Measurements from ENCODE around the gene UBD. TPM values are rescaled to one million over a fixed set of nuclear protein-coding genes. Genes with fewer than 3 reads are reported as not detected.

Gene UBD
- total and polyA plus RNA-seq, 4 experiments from 2014 or later: not detected

DNA sequence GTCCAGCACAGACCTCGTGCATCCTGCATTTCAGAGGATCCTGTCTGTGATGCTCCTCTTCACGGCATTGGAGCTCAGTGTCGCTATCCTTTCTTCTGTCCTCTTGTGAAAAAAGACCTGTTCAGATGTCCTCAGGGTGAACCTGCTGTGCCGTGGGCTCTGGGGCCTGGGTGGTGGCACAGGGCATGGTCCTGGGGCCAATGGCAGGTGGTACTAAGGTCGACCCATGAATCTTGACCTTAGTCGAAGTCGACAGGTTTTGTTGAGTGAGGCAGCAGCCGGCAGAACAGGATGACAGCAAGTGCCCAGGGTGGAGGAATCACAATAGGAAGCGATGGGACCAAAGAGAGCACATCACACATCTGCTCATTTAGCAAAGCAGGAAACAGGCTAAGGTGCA lies 49.8 kb downstream of the UBD start:
- Mint-ChIP-seq H3K27me3 (peaks cover 8 to 12% of the 10 kb centered on the region in 2 donors), H3K4me3 (no peak overlapping the region), H3K27ac (no peak overlapping the region), H3K9me3 (no peaks in the 10 kb centered on the region), H3K4me1 (peaks cover 0 to 2% (median 0%) of the 10 kb centered on the region in 4 donors), H3K36me3 (no peaks in the 10 kb centered on the region)
- H3K4me1 ChIP-seq (ENCODE audit: insufficient read depth, low read length): no peaks in the 10 kb centered on the region
- DNase-seq: no peak
- H3K4me3 ChIP-seq (ENCODE audit: low read length in 2 of 2): no peak overlapping the region
- H3K27me3 ChIP-seq (ENCODE audit: insufficient read depth, low read length): no peaks in the 10 kb centered on the region
- ChIA-PET POLR2A (ENCODE audit: partially characterized antibody) (no interaction called here), CTCF (ENCODE audit: partially characterized antibody) (no interaction called here)
- intact Hi-C loops (cut with micrococcal nuclease): no loop called here
- H3K36me3 ChIP-seq (ENCODE audit: insufficient read depth, low read length): no peaks in the 10 kb centered on the region
- H3K27ac ChIP-seq (ENCODE audit: low read depth, low read length): no peak overlapping the region
- H3K9me3 ChIP-seq (ENCODE audit: control insufficient read depth in 1 of 2, low read length in 2 of 2): no peaks in the 10 kb centered on the region

DNA sequence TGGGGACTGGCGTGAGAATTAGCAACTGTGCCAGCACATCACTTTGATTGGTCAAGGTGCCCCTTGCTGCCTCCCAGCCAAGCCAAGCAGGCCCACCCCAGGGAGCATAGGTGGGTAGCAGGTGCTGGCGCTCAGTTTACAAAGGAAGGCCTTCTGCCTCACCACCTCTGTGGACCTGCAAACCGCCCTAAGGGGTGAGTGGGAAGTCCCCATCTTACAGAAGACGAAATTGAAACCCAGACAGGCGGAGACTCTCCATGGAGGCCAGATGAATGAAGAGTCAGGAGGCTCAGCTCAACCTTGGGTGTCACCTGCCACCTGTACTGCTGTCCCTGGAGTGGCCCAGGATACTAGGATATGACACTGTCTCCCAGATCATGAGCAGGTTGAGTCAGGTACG lies 50.3 kb downstream of the UBD start:
- DNase-seq: no peak
- Mint-ChIP-seq H3K27me3 (peaks cover 8 to 12% of the 10 kb centered on the region in 2 donors), H3K4me3 (no peak overlapping the region), H3K36me3 (no peaks in the 10 kb centered on the region), H3K9me3 (no peaks in the 10 kb centered on the region), H3K27ac (no peak overlapping the region), H3K4me1 (no peaks in the 10 kb centered on the region)
- H3K36me3 ChIP-seq (ENCODE audit: insufficient read depth, low read length): no peaks in the 10 kb centered on the region
- no peaks in the 10 kb centered on the region for H3K27me3 ChIP-seq (ENCODE audit: insufficient read depth, low read length)
- no peaks in the 10 kb centered on the region for H3K9me3 ChIP-seq (ENCODE audit: control insufficient read depth in 1 of 2, low read length in 2 of 2)
- H3K27ac ChIP-seq (ENCODE audit: low read depth, low read length): no peak overlapping the region
- ChIA-PET POLR2A (ENCODE audit: partially characterized antibody) (no interaction called here), CTCF (ENCODE audit: partially characterized antibody) (no interaction called here)
- intact Hi-C loops (cut with micrococcal nuclease): no loop called here
- H3K4me1 ChIP-seq (ENCODE audit: insufficient read depth, low read length): no peaks in the 10 kb centered on the region
- no peak overlapping the region for H3K4me3 ChIP-seq (ENCODE audit: low read length in 2 of 2)

DNA sequence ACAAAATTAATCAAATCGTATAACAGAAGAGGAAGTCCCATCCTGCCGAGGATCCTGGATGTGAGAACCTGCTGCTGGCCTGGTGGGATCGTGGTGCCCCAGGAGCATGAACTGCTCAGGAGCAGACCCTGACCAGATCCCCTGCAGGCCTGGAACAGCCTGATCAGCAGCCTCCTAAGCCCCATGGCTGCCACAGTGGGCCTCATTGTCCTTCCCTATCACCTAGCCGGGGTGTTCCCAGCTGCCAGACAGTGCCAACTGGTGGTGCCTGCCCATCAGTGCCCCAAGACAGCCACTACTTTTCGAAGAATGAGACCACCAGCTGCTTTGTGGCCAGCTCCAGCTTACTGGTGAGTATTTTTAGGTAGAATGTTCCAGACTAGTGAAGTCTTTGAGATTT lies 52.2 kb downstream of the UBD start:
- Mint-ChIP-seq H3K36me3 (no peaks in the 10 kb centered on the region), H3K27ac (no peak overlapping the region), H3K4me3 (no peak overlapping the region), H3K27me3 (peaks cover 15 to 21% of the 10 kb centered on the region in 2 donors), H3K9me3 (no peaks in the 10 kb centered on the region), H3K4me1 (no peaks in the 10 kb centered on the region)
- DNase-seq: no peak
- no peaks in the 10 kb centered on the region for H3K9me3 ChIP-seq (ENCODE audit: control insufficient read depth in 1 of 2, low read length in 2 of 2)
- no peaks in the 10 kb centered on the region for H3K36me3 ChIP-seq (ENCODE audit: insufficient read depth, low read length)
- no peak overlapping the region for H3K4me3 ChIP-seq (ENCODE audit: low read length in 2 of 2)
- no peaks in the 10 kb centered on the region for H3K27me3 ChIP-seq (ENCODE audit: insufficient read depth, low read length)
- no peaks in the 10 kb centered on the region for H3K4me1 ChIP-seq (ENCODE audit: insufficient read depth, low read length)
- CTCF ChIA-PET (ENCODE audit: partially characterized antibody): no interaction called here
- intact Hi-C loops (cut with micrococcal nuclease): no loop called here
- POLR2A ChIA-PET (ENCODE audit: partially characterized antibody): no interaction called here
- H3K27ac ChIP-seq (ENCODE audit: low read depth, low read length): no peak overlapping the region

DNA sequence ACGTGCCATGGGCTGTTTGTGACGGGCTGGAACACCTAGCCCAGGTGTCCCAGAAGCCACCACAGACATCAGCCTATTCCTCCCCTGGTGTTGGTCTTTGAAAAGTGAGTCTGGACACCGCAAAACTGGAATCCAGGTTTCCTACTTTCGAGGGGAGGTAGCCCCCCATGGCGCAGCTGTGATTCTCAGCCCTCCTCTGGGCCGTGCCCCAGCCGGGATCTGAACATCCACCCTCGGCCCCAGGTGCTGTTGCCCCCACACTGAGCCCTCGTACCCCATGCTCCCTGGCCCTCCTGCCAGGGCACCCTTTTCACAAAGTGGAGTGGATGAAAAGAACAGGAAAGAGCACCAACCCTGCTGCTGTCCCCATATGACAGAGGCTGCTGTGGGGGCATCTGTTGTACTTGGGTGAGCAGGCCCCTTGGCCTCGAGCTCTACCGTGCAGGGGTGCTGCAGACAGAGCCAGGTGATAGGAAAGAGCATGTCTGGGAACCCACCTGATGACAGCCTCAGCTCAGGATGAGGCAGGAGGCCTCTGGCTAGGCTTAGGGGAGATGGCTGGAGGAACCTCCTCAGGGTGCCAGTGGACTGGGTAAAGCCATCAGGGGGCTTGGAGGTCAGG lies 53.0 kb downstream of the UBD start:
- no peaks in the 10 kb centered on the region for H3K36me3 Mint-ChIP-seq
- no peaks in the 10 kb centered on the region for H3K4me1 Mint-ChIP-seq
- H3K9me3 ChIP-seq (ENCODE audit: control insufficient read depth in 1 of 2, low read length in 2 of 2): no peaks in the 10 kb centered on the region
- no peak overlapping the region for H3K4me3 Mint-ChIP-seq
- H3K9me3 Mint-ChIP-seq: no peaks in the 10 kb centered on the region
- H3K27me3 Mint-ChIP-seq: peaks cover 15 to 21% of the 10 kb centered on the region in 2 donors
- intact Hi-C loops (cut with micrococcal nuclease): no loop called here
- ChIA-PET CTCF (ENCODE audit: partially characterized antibody) (no interaction called here), POLR2A (ENCODE audit: partially characterized antibody) (no interaction called here)
- no peak for DNase-seq
- no peak overlapping the region for H3K27ac Mint-ChIP-seq
- H3K4me3 ChIP-seq (ENCODE audit: low read length in 2 of 2): no peak overlapping the region
- H3K36me3 ChIP-seq (ENCODE audit: insufficient read depth, low read length): no peaks in the 10 kb centered on the region
- H3K27me3 ChIP-seq (ENCODE audit: insufficient read depth, low read length): no peaks in the 10 kb centered on the region
- no peak overlapping the region for H3K27ac ChIP-seq (ENCODE audit: low read depth, low read length)
- no peaks in the 10 kb centered on the region for H3K4me1 ChIP-seq (ENCODE audit: insufficient read depth, low read length)

DNA sequence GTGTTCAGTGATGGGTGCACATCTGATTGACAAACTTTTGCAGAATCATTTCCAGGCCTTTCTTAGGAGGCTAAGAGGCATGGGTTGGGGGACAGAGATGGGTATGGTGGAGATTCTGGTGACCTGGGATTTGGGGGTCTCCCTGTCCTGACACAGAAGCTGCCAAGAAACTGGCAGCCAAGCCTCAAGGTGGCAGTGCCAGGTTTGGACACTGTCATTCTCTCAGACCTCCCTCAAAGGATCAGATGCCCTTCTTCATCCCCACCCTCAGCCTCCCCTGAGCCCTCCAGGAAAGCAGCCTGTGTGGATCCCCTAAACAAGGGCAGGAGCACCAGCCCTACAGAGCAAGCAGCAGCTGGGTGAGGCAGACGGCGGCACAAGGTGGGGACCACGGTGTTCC lies 53.7 kb downstream of the UBD start:
- Mint-ChIP-seq H3K27ac (no peak overlapping the region), H3K36me3 (no peaks in the 10 kb centered on the region), H3K27me3 (peaks cover 14 to 19% of the 10 kb centered on the region in 2 donors), H3K4me1 (no peaks in the 10 kb centered on the region), H3K9me3 (no peaks in the 10 kb centered on the region), H3K4me3 (no peak overlapping the region)
- CTCF ChIA-PET (ENCODE audit: partially characterized antibody): no interaction called here
- no peak for DNase-seq
- no peaks in the 10 kb centered on the region for H3K9me3 ChIP-seq (ENCODE audit: control insufficient read depth in 1 of 2, low read length in 2 of 2)
- POLR2A ChIA-PET (ENCODE audit: partially characterized antibody): no interaction called here
- no peaks in the 10 kb centered on the region for H3K27me3 ChIP-seq (ENCODE audit: insufficient read depth, low read length)
- H3K4me1 ChIP-seq (ENCODE audit: insufficient read depth, low read length): no peaks in the 10 kb centered on the region
- intact Hi-C loops (cut with micrococcal nuclease): no loop called here
- no peak overlapping the region for H3K4me3 ChIP-seq (ENCODE audit: low read length in 2 of 2)
- H3K36me3 ChIP-seq (ENCODE audit: insufficient read depth, low read length): no peaks in the 10 kb centered on the region
- no peak overlapping the region for H3K27ac ChIP-seq (ENCODE audit: low read depth, low read length)

Other genes with a start within 250 kb of the UBD start
- gene OR5V1, start 190.9 kb downstream of the UBD start, total RNA-seq: not detected
- not detected for gene OR5V1, start 190.9 kb downstream of the UBD start, polyA plus RNA-seq
- gene OR12D3, start 184.4 kb downstream of the UBD start, total RNA-seq: not detected
- gene OR12D3, start 184.4 kb downstream of the UBD start, polyA plus RNA-seq: not detected
- gene OR12D2, start 164.1 kb downstream of the UBD start, total RNA-seq: not detected
- not detected for gene OR12D2, start 164.1 kb downstream of the UBD start, polyA plus RNA-seq
- not detected for gene OR12D1, start 144.8 kb downstream of the UBD start, total RNA-seq
- not detected for gene OR12D1, start 144.8 kb downstream of the UBD start, polyA plus RNA-seq
- gene OR10C1, start 120.4 kb downstream of the UBD start, total RNA-seq: not detected
- not detected for gene OR10C1, start 120.4 kb downstream of the UBD start, polyA plus RNA-seq
- not detected for gene OR11A1, start 102.7 kb downstream of the UBD start, total RNA-seq
- not detected for gene OR11A1, start 102.7 kb downstream of the UBD start, polyA plus RNA-seq
- gene OR2H1, start 102.6 kb downstream of the UBD start, total RNA-seq: not detected
- not detected for gene OR2H1, start 102.6 kb downstream of the UBD start, polyA plus RNA-seq
- gene MAS1L, start 71.8 kb downstream of the UBD start, total RNA-seq: not detected
- not detected for gene MAS1L, start 71.8 kb downstream of the UBD start, polyA plus RNA-seq
- gene OR2H2, start 25.4 kb upstream of the UBD start, total RNA-seq: not detected
- gene OR2H2, start 25.4 kb upstream of the UBD start, polyA plus RNA-seq: not detected
- 10 to 100 TPM; 58.1 to 58.9 TPM for gene GABBR1, start 73.5 kb upstream of the UBD start, total RNA-seq
- gene GABBR1, start 73.5 kb upstream of the UBD start, polyA plus RNA-seq: 1 to 10 TPM; 1.8 to 2.4 TPM
- not detected for gene MOG, start 97.4 kb upstream of the UBD start, total RNA-seq
- not detected for gene MOG, start 97.4 kb upstream of the UBD start, polyA plus RNA-seq
- not detected for gene ZFP57, start 121.4 kb upstream of the UBD start, total RNA-seq
- gene ZFP57, start 121.4 kb upstream of the UBD start, polyA plus RNA-seq: 1 to 10 TPM; 2.4 to 3.0 TPM
- gene HLA-F, start 163.7 kb upstream of the UBD start, total RNA-seq: 100 to 1,000 TPM; 573 to 585 TPM
- 100 to 1,000 TPM; 379 to 418 TPM for gene HLA-F, start 163.7 kb upstream of the UBD start, polyA plus RNA-seq